ENCODE results near the gene UCN.
"Not testable (repeated sequence)": the region's sequence is repeated elsewhere in the genome, so short reads cannot be mapped to it uniquely, and the experiment has no call there.

The UCN gene

GRCh38 chr2:27281855-27282559 lies 26.2 kb downstream of the UCN start, which contains the start of gene TRIM54:
TSS of gene TRIM54 (plus strand) at chr2:27282429. CDS start at chr2:27282732, 303 bp downstream.
- DNase-seq, result no peak

GRCh38 chr2:27281442-27281841 lies 26.8 kb downstream of the UCN start:
- no peak for DNase-seq

- DNase-seq, result no peak
These were observed 27.4 kb downstream of the UCN start for GRCh38 chr2:27280826-27281225.

GRCh38 chr2:27278010-27278409 lies 30.2 kb downstream of the UCN start:
- DNase-seq, result no peak

GRCh38 chr2:27275211-27276150 lies 32.8 kb downstream of the UCN start, which contains the start of gene DNAJC5G:
TSS of gene DNAJC5G (plus strand) at chr2:27275433. CDS start at chr2:27276729, 1,296 bp downstream.
- DNase-seq, result no peak

GRCh38 chr2:27272537-27273522 lies 35.4 kb downstream of the UCN start:
- DNase-seq, result not testable (repeated sequence)

GRCh38 chr2:27271631-27272340 lies 36.5 kb downstream of the UCN start:
- DNase-seq, result no peak

GRCh38 chr2:27270670-27271069 lies 37.6 kb downstream of the UCN start:
- no peak for DNase-seq

GRCh38 chr2:27270131-27270530 lies 38.1 kb downstream of the UCN start:
- DNase-seq, result no peak

- not testable (repeated sequence) for DNase-seq
These were observed 39.9 kb downstream of the UCN start for GRCh38 chr2:27268296-27268695.

GRCh38 chr2:27265536-27265870 lies 42.7 kb downstream of the UCN start:
- no peak for DNase-seq

GRCh38 chr2:27264753-27265535 lies 43.3 kb downstream of the UCN start:
- peak; percentile 73 for DNase-seq

GRCh38 chr2:27264253-27264752 lies 43.9 kb downstream of the UCN start:
- peak; percentile 19 for DNase-seq

- peak; percentile 13 for DNase-seq
These were observed 44.7 kb downstream of the UCN start for GRCh38 chr2:27263287-27264252.

- DNase-seq, result peak; percentile 87
These were observed 45.6 kb downstream of the UCN start, which contains the start of gene SLC30A3 for GRCh38 chr2:27262379-27263286. TSS of gene SLC30A3 (minus strand) at chr2:27263047. CDS start at chr2:27262906, 141 bp downstream.

- DNase-seq, result no peak
These were observed 46.3 kb downstream of the UCN start for GRCh38 chr2:27261926-27262298.

- no peak for DNase-seq
These were observed 46.9 kb downstream of the UCN start for GRCh38 chr2:27261241-27261925.

GRCh38 chr2:27258051-27258450 lies 50.2 kb downstream of the UCN start:
- DNase-seq, result no peak

Data from CD4-positive, alpha-beta T cell treated with Interleukin-17A for 4 hours (primary cell).